Gastroesophageal sphincter (tissue), 4 donors: ENCODE data around the gene OSGEPL1. TPM values are rescaled to one million over a fixed set of nuclear protein-coding genes. Genes with fewer than 3 reads are reported as not detected.
A peak's percentile ranks its signal among the peaks of the same experiment; 100 is the strongest.

Experiments used
- ATAC-seq: fragments of 150-250 bp; one replicate; pipeline ENCODE4 v1.9.1; 2016; ENCODE audit warnings: mild to moderate bottlenecking, moderate library complexity
- H3K27ac ChIP-seq, 4 donors: fragments of 200-600 bp; sonication (generic) in 3 of 4; 1 replicate in 3 of 4; 2 replicates in 1 of 4; pipeline ENCODE4 v1.5.1; 2016 to 2019
- H3K27me3 ChIP-seq: fragments of 200-600 bp; sonication (generic); one replicate; pipeline ENCODE4 v1.5.1; 2019
- H3K36me3 ChIP-seq, 2 donors: fragments of 200-600 bp; sonication (generic); one replicate each; pipeline ENCODE4 v1.5.1; 2019; ENCODE audit warnings: control low read depth in 1 of 2
- H3K4me1 ChIP-seq, 3 donors: fragments of 200-600 bp; sonication (generic); 1 replicate in 2 of 3; 2 replicates in 1 of 3; pipeline ENCODE4 v1.5.1; 2016 to 2019; ENCODE audit warnings: control low read depth in 2 of 3
- H3K4me3 ChIP-seq, 2 donors: fragments of 200-600 bp; sonication (generic); one replicate each; pipeline ENCODE4 v1.5.1; 2019; ENCODE audit warnings: mild to moderate bottlenecking in 1 of 2, moderate library complexity in 1 of 2
- H3K9me3 ChIP-seq, 3 donors: fragments of 200-600 bp; sonication (generic); one replicate each; pipeline ENCODE4 v1.5.1; 2017 to 2019; ENCODE audit warnings: control low read depth in 2 of 3
- CTCF ChIP-seq, 4 experiments: fragments of 200-600 bp in 2 of 4; fragments of 450-650 bp in 2 of 4; sonication (generic) in 1 of 4; IDR thresholded peaks; one replicate each; pipeline ENCODE4 v1.5.1; 2017 to 2019; ENCODE audit warnings: antibody characterized with exemption in 4 of 4, mild to moderate bottlenecking in 2 of 4, moderate library complexity in 2 of 4
- EP300 ChIP-seq: sonication (generic); formaldehyde crosslinking; IDR thresholded peaks from one replicate; pipeline ENCODE4 v1.6.1; 2017; ENCODE audit warnings: antibody characterized with exemption, mild to moderate bottlenecking
- POLR2A ChIP-seq, 2 donors: fragments of 450-650 bp; IDR thresholded peaks; one replicate each; pipeline ENCODE4 v1.6.1; 2017; ENCODE audit warnings: antibody characterized with exemption in 2 of 2, mild to moderate bottlenecking in 2 of 2, moderate library complexity in 1 of 2
- POLR2AphosphoS5 ChIP-seq: sonication (generic); formaldehyde crosslinking; IDR thresholded peaks from one replicate; pipeline ENCODE4 v1.6.1; 2017; ENCODE audit warnings: antibody characterized with exemption
- WGBS, 2 donors: methylation state at CpG; one replicate each; pipeline ENCODE4 v1.1.5; 2018; ENCODE audit warnings: low coverage in 1 of 2; 5-methylcytosine and 5-hydroxymethylcytosine counted together
- total RNA-seq, 4 donors: library from RNA; depleted of rRNA; stranded (reverse); fragments of >200 nt; gene quantifications; one replicate each; pipeline ENCODE4 v1.1.0, GENCODE V29; 2016

The OSGEPL1 gene, protein sequence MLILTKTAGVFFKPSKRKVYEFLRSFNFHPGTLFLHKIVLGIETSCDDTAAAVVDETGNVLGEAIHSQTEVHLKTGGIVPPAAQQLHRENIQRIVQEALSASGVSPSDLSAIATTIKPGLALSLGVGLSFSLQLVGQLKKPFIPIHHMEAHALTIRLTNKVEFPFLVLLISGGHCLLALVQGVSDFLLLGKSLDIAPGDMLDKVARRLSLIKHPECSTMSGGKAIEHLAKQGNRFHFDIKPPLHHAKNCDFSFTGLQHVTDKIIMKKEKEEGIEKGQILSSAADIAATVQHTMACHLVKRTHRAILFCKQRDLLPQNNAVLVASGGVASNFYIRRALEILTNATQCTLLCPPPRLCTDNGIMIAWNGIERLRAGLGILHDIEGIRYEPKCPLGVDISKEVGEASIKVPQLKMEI
- 1 to 10 TPM; 5.0 to 7.7 (median 6.5) TPM for total RNA-seq

GRCh38 chr2:189762551-189763298 is at the start of gene OSGEPL1:
OSGEPL1 (minus strand) TSS chr2:189762792; CDS start chr2:189761640, 1,152 bp downstream.
- H3K9me3 ChIP-seq: no peaks in the 10 kb centered on the region
- TF ChIP-seq EP300 (no peak), CTCF (IDR thresholded peaks at IDR 0.05) (peak; percentile 26 to 56 (median 44)), POLR2A (IDR thresholded peaks at IDR 0.05) (no peak), POLR2AphosphoS5 (no peak)
- H3K4me1 ChIP-seq: peaks cover 0 to 20% (median 5%) of the 10 kb centered on the region in 3 donors
- WGBS, 2 donors: 0 to 1% methylated on average over 15 to 21 of the region's 33 CpGs
- ATAC-seq: peak; percentile 97
- H3K36me3 ChIP-seq: peaks cover 0 to 8% of the 10 kb centered on the region in 2 donors
- peak within 1 kb of the TSS; percentile 84 to 91 (median 87) for H3K27ac ChIP-seq
- peak within 1 kb of the TSS; percentile 66 to 71 for H3K4me3 ChIP-seq
- no peaks in the 10 kb centered on the region for H3K27me3 ChIP-seq

DNA sequence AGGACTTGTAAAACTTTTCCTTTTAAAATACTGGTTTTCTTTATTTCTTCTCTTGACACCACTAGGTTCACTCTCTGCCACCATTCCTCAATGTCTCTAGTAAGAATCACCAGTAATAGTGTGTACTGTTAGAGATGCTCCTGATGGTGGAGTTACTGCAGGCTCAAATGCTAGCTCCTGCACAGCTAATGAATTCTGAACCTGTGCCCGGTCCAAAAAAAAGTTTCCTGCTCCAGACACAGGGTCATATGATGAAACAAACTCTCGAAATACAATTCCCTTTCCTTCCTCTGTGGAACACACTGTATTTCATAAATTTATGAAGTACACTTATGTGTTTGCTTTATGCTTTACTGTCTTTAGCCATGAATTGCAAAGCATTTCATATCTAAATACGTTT is 40.8 kb upstream of the OSGEPL1 start:
- no peak overlapping the region for H3K4me3 ChIP-seq
- peaks cover 0 to 24% of the 10 kb centered on the region in 2 donors for H3K36me3 ChIP-seq
- TF ChIP-seq EP300: no peak
- no peak for TF ChIP-seq POLR2AphosphoS5
- TF ChIP-seq POLR2A (IDR thresholded peaks at IDR 0.05): no peak
- TF ChIP-seq CTCF (IDR thresholded peaks at IDR 0.05): no peak
- 59 to 76% methylated on average over 3 of the region's 3 CpGs for WGBS, 2 donors
- H3K9me3 ChIP-seq: no peaks in the 10 kb centered on the region
- H3K27ac ChIP-seq: no peak overlapping the region
- no peaks in the 10 kb centered on the region for H3K27me3 ChIP-seq
- peaks cover 0 to 5% (median 0%) of the 10 kb centered on the region in 3 donors for H3K4me1 ChIP-seq
- ATAC-seq: no peak

- H3K36me3 ChIP-seq: peaks cover 0 to 33% of the 10 kb centered on the region in 2 donors
- H3K9me3 ChIP-seq: no peaks in the 10 kb centered on the region
- H3K4me1 ChIP-seq: peaks cover 0 to 13% (median 0%) of the 10 kb centered on the region in 3 donors
- H3K4me3 ChIP-seq: no peak overlapping the region
- TF ChIP-seq CTCF (IDR thresholded peaks at IDR 0.05) (no peak), EP300 (no peak), POLR2AphosphoS5 (no peak)
- H3K27me3 ChIP-seq: no peaks in the 10 kb centered on the region
- 83 to 100% methylated on average over 1 to 2 of the region's 2 CpGs for WGBS, 2 donors
- no peak for ATAC-seq
- H3K27ac ChIP-seq: no peak overlapping the region
These were observed 39.9 kb upstream of the OSGEPL1 start for GRCh38 chr2:189802396-189802912.

DNA sequence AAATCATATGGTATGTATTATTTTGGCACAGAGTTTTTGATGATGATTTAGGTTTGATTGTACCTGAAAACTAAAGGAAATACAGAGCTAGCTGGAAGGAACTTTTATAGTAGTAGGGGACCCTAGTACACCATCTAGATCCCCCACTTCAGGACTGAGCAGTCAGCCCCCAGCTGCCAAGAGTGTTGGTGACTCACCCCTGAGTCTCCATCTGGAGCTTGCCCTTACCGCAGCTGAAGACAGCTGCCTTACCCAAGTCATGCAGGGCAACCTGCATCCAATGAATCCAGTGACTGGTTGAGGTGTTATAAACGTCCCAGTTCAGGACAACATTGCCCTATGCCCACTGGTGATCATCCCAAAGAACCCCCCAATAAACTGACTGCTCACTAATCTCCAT is 36.9 kb upstream of the OSGEPL1 start:
- H3K27me3 ChIP-seq: no peaks in the 10 kb centered on the region
- no peak for ATAC-seq
- peaks cover 0 to 13% (median 0%) of the 10 kb centered on the region in 3 donors for H3K4me1 ChIP-seq
- WGBS, 2 donors: 80 to 93% methylated on average over 1 to 2 of the region's 2 CpGs
- no peak for TF ChIP-seq EP300
- no peak for TF ChIP-seq CTCF (IDR thresholded peaks at IDR 0.05)
- no peak for TF ChIP-seq POLR2A (IDR thresholded peaks at IDR 0.05)
- no peak for TF ChIP-seq POLR2AphosphoS5
- peaks cover 0 to 43% of the 10 kb centered on the region in 2 donors for H3K36me3 ChIP-seq
- no peaks in the 10 kb centered on the region for H3K9me3 ChIP-seq
- H3K27ac ChIP-seq: no peak overlapping the region
- H3K4me3 ChIP-seq: no peak overlapping the region
